Measurements from ENCODE around the gene FREM1. TPM values are rescaled to one million over a fixed set of nuclear protein-coding genes. Genes with fewer than 3 reads are reported as not detected.

FREM1 gene
- polyA plus RNA-seq, 1 donor from 2014 or later, result 2.3 TPM

DNA sequence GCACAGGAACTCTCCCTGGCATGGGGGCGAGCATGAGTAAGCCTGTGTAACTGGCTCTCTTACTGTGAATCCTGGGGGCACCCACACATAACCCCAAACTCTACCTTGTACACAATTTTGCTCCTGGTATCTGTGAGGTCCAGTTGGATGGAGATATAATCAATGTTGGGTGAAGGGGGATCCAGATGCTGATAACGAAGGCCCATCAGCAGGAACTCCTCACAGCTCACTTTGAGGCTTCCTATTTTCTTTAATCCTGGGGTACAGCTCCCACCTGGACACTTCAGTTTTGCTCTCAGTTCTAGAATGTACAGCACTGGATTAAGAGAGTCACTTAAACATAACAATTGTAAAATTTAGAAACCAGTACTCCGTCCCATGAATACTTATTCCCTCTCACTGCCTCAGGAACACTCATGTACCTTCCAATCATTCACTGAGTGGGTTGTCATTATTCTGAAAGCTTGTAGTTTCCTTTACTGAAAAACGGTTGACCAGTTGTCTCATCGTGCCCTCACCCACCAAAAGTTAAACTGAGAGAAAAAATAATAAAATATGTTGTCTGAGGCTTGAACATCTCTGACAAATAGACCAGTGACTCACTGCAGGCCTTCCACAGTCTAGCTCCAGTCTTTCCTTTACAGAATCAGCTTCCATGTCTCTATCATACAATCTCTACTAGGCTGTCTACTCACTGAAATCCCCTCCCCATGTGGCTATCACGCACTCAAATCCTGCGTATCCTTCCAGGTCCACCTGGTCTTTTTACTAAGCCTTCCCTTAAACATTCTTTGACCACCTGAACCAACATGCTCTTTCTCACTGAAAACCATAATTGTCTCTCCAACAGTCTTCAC, 52.6 kb downstream of the FREM1 start:
- Histone ChIP-seq H4K20me1 (ENCODE audit: insufficient read depth) (no peaks in the 10 kb centered on the region), H3K27me3 (ENCODE audit: insufficient read depth, low read depth, low read length) (no peaks in the 10 kb centered on the region), H3K9ac (ENCODE audit: low read length) (no peak overlapping the region), H3K79me2 (replicated peaks; ENCODE audit: insufficient read depth, low read length) (no peaks in the 10 kb centered on the region), H2AFZ (ENCODE audit: low read depth, low read length) (no peak overlapping the region), H3K9me2 (ENCODE audit: insufficient read depth, low read length) (no peaks in the 10 kb centered on the region), H3F3A (ENCODE audit: insufficient read depth, low read length, poor library complexity, severe bottlenecking) (no peaks in the 10 kb centered on the region), H3K9me3 (ENCODE audit: low read length) (no peaks in the 10 kb centered on the region), H3K4me3 (ENCODE audit: low read length) (no peak overlapping the region), H3K4me2 (ENCODE audit: low read length) (no peak overlapping the region), H3K36me3 (ENCODE audit: insufficient read depth, low read length) (no peaks in the 10 kb centered on the region), H3K27ac (ENCODE audit: low read length) (no peak overlapping the region)
- TF ChIP-seq RAD21 (conservative IDR thresholded peaks at IDR 0.05) (no peak), SMC3 (conservative IDR thresholded peaks at IDR 0.05; ENCODE audit: poor library complexity) (no peak), EZH2 (IDR thresholded peaks at IDR 0.05; ENCODE audit: borderline replicate concordance, insufficient read depth, low read length, poor library complexity, severe bottlenecking) (no peak), POLR2AphosphoS5 (IDR thresholded peaks at IDR 0.05) (no peak), EP300 (conservative IDR thresholded peaks at IDR 0.05; ENCODE audit: poor library complexity, severe bottlenecking) (no peak), TAF1 (IDR thresholded peaks at IDR 0.05; ENCODE audit: low read depth) (no peak), MXI1 (conservative IDR thresholded peaks at IDR 0.05; ENCODE audit: poor library complexity, severe bottlenecking) (no peak)
- TF ChIP-seq, protein P1, sequence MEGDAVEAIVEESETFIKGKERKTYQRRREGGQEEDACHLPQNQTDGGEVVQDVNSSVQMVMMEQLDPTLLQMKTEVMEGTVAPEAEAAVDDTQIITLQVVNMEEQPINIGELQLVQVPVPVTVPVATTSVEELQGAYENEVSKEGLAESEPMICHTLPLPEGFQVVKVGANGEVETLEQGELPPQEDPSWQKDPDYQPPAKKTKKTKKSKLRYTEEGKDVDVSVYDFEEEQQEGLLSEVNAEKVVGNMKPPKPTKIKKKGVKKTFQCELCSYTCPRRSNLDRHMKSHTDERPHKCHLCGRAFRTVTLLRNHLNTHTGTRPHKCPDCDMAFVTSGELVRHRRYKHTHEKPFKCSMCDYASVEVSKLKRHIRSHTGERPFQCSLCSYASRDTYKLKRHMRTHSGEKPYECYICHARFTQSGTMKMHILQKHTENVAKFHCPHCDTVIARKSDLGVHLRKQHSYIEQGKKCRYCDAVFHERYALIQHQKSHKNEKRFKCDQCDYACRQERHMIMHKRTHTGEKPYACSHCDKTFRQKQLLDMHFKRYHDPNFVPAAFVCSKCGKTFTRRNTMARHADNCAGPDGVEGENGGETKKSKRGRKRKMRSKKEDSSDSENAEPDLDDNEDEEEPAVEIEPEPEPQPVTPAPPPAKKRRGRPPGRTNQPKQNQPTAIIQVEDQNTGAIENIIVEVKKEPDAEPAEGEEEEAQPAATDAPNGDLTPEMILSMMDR (IDR thresholded peaks at IDR 0.05; ENCODE audit: poor library complexity, severe bottlenecking), result no peak
- TF ChIP-seq, protein P2, sequence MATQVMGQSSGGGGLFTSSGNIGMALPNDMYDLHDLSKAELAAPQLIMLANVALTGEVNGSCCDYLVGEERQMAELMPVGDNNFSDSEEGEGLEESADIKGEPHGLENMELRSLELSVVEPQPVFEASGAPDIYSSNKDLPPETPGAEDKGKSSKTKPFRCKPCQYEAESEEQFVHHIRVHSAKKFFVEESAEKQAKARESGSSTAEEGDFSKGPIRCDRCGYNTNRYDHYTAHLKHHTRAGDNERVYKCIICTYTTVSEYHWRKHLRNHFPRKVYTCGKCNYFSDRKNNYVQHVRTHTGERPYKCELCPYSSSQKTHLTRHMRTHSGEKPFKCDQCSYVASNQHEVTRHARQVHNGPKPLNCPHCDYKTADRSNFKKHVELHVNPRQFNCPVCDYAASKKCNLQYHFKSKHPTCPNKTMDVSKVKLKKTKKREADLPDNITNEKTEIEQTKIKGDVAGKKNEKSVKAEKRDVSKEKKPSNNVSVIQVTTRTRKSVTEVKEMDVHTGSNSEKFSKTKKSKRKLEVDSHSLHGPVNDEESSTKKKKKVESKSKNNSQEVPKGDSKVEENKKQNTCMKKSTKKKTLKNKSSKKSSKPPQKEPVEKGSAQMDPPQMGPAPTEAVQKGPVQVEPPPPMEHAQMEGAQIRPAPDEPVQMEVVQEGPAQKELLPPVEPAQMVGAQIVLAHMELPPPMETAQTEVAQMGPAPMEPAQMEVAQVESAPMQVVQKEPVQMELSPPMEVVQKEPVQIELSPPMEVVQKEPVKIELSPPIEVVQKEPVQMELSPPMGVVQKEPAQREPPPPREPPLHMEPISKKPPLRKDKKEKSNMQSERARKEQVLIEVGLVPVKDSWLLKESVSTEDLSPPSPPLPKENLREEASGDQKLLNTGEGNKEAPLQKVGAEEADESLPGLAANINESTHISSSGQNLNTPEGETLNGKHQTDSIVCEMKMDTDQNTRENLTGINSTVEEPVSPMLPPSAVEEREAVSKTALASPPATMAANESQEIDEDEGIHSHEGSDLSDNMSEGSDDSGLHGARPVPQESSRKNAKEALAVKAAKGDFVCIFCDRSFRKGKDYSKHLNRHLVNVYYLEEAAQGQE (IDR thresholded peaks at IDR 0.05; ENCODE audit: borderline replicate concordance), result no peak

DNA sequence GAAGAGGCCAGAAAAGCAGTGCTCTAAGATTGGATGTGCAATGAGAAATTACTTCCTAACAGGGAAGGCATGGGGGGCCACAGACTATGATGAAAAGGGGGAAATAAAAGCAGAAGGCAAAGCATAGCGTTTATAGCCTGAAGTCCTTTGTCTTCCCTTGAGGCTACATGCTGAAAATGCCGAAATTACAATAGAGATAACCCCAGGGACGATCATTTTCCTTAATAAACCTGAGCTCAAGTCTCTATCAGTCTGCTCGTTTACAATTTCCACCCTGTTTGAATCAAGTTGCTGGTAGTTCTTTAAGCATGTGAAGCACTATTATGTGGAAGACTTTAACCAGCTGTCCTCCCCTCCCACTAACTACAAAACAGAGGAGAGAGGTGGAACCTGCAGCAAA, 60.4 kb downstream of the FREM1 start:
- no peak overlapping the region for H3K4me2 ChIP-seq (ENCODE audit: low read length)

More for the DNA sequence above, 60.4 kb downstream of the FREM1 start:
- H3K9me3 ChIP-seq (ENCODE audit: low read length), result no peaks in the 10 kb centered on the region
- no peak overlapping the region for H3K4me3 ChIP-seq (ENCODE audit: low read length)
- no peaks in the 10 kb centered on the region for H4K20me1 ChIP-seq (ENCODE audit: insufficient read depth)
- no peak overlapping the region for H2AFZ ChIP-seq (ENCODE audit: low read depth, low read length)
- no peaks in the 10 kb centered on the region for H3K27me3 ChIP-seq (ENCODE audit: insufficient read depth, low read depth, low read length)
- no peaks in the 10 kb centered on the region for H3K36me3 ChIP-seq (ENCODE audit: insufficient read depth, low read length)
- no peaks in the 10 kb centered on the region for H3F3A ChIP-seq (ENCODE audit: insufficient read depth, low read length, poor library complexity, severe bottlenecking)
- TF ChIP-seq MXI1 (conservative IDR thresholded peaks at IDR 0.05; ENCODE audit: poor library complexity, severe bottlenecking) (no peak), EP300 (conservative IDR thresholded peaks at IDR 0.05; ENCODE audit: poor library complexity, severe bottlenecking) (no peak), EZH2 (IDR thresholded peaks at IDR 0.05; ENCODE audit: borderline replicate concordance, insufficient read depth, low read length, poor library complexity, severe bottlenecking) (no peak), TAF1 (IDR thresholded peaks at IDR 0.05; ENCODE audit: low read depth) (no peak), SMC3 (conservative IDR thresholded peaks at IDR 0.05; ENCODE audit: poor library complexity) (no peak), POLR2AphosphoS5 (IDR thresholded peaks at IDR 0.05) (no peak), RAD21 (conservative IDR thresholded peaks at IDR 0.05) (no peak)
- TF ChIP-seq, protein P2 (IDR thresholded peaks at IDR 0.05; ENCODE audit: borderline replicate concordance), result no peak
- TF ChIP-seq, protein P1 (IDR thresholded peaks at IDR 0.05; ENCODE audit: poor library complexity, severe bottlenecking), result no peak
- H3K27ac ChIP-seq (ENCODE audit: low read length), result no peak overlapping the region
- no peaks in the 10 kb centered on the region for H3K9me2 ChIP-seq (ENCODE audit: insufficient read depth, low read length)
- no peak overlapping the region for H3K9ac ChIP-seq (ENCODE audit: low read length)
- H3K79me2 ChIP-seq (replicated peaks; ENCODE audit: insufficient read depth, low read length), result no peaks in the 10 kb centered on the region

All from neural cell (in vitro differentiated cells).